CD8-positive, alpha-beta memory T cell (primary cell): ENCODE data around the gene RXRB. TPM values are rescaled to one million over a fixed set of nuclear protein-coding genes. Genes with fewer than 3 reads are reported as not detected.
A peak's percentile ranks its signal among the peaks of the same experiment; 100 is the strongest.

Experiments used
- CTCF ChIA-PET: fragments of 350-600 bp; sonication (Branson Sonifier 250); formaldehyde crosslinking; loops from one replicate; lab custom pipeline; 2021; ENCODE audit warnings: antibody characterized with exemption; lab: Charles Lee
- POLR2A ChIA-PET: fragments of 350-600 bp; sonication (Branson Sonifier 250); formaldehyde crosslinking; loops from one replicate; lab custom pipeline; 2021; ENCODE audit warnings: antibody characterized with exemption; lab: Charles Lee
- DNase-seq, 5 donors: peaks; one replicate each; pipeline versions ENCODE4 v3.0.0 to v3.0.0-alpha.2; 2020 to 2022; ENCODE audit warnings: mixed read lengths in 1 of 5
- H3K27ac ChIP-seq: one replicate; pipeline ENCODE4 v1.7.0; 2013; ENCODE audit warnings: low read depth, mild to moderate bottlenecking, low read length, moderate library complexity
- H3K27me3 ChIP-seq: 2 replicates; pipeline ENCODE4 v1.7.0; 2013; ENCODE audit warnings: low read length, mild to moderate bottlenecking; ENCODE audit not compliant: insufficient read depth, poor library complexity, severe bottlenecking
- H3K36me3 ChIP-seq: 2 replicates; pipeline ENCODE4 v1.7.0; 2013; ENCODE audit warnings: mild to moderate bottlenecking, low read length, moderate library complexity; ENCODE audit not compliant: insufficient read depth
- H3K4me1 ChIP-seq: 2 replicates; pipeline ENCODE4 v1.7.0; 2013; ENCODE audit warnings: mild to moderate bottlenecking, low read length, moderate library complexity; ENCODE audit not compliant: insufficient read depth
- H3K4me3 ChIP-seq: 2 replicates; pipeline ENCODE4 v1.7.0; 2013; ENCODE audit warnings: mild to moderate bottlenecking, low read length
- H3K9me3 ChIP-seq: 2 replicates; pipeline ENCODE4 v1.7.0; 2013; ENCODE audit warnings: mild to moderate bottlenecking, low read length
- H3K27ac Mint-ChIP-seq, 8 donors: one replicate each; pipeline ENCODE4 v1.8.0; 2020 to 2021; ENCODE audit warnings: mixed read lengths in 8 of 8, mild to moderate bottlenecking in 6 of 8, inconsistent platforms in 3 of 8, moderate library complexity in 3 of 8
- H3K27me3 Mint-ChIP-seq, 2 donors: one replicate each; pipeline ENCODE4 v1.8.0; 2020 to 2021; ENCODE audit warnings: mixed read lengths in 2 of 2, mild to moderate bottlenecking in 1 of 2, moderate library complexity in 1 of 2
- H3K36me3 Mint-ChIP-seq, 3 donors: one replicate each; pipeline ENCODE4 v1.8.0; 2020 to 2021; ENCODE audit warnings: mixed read lengths in 3 of 3, inconsistent platforms in 1 of 3, mild to moderate bottlenecking in 1 of 3
- H3K4me1 Mint-ChIP-seq, 3 donors: one replicate each; pipeline ENCODE4 v1.8.0; 2020 to 2021; ENCODE audit warnings: mixed read lengths in 3 of 3, inconsistent platforms in 1 of 3, mild to moderate bottlenecking in 1 of 3
- H3K4me3 Mint-ChIP-seq, 7 donors: one replicate each; pipeline ENCODE4 v1.8.0; 2020 to 2021; ENCODE audit warnings: mixed read lengths in 7 of 7, mild to moderate bottlenecking in 6 of 7, moderate library complexity in 4 of 7, inconsistent platforms in 2 of 7
- H3K9me3 Mint-ChIP-seq, 5 donors: one replicate each; pipeline ENCODE4 v1.8.0; 2020 to 2022; ENCODE audit warnings: mixed read lengths in 5 of 5, mild to moderate bottlenecking in 3 of 5, moderate library complexity in 2 of 5, inconsistent platforms in 1 of 5
- polyA plus RNA-seq: library from polyadenylated mRNA; unstranded; fragments of 300-500 nt; fragmentation: Illumina TruSeq; gene quantifications from one replicate; pipeline ENCODE4 v1.2.3, GENCODE V29; 2021
- total RNA-seq, 2 experiments: library from RNA; stranded (reverse); gene quantifications; one replicate each; pipeline ENCODE4 v1.2.3, GENCODE V29; 2021

Gene RXRB
- total and polyA plus RNA-seq, 3 experiments from 2014 or later: 8.5 to 51.4 (median 47.1) TPM

- no peaks in the 10 kb centered on the region for H3K9me3 ChIP-seq
- no peak for DNase-seq
- no peaks in the 10 kb centered on the region for H3K9me3 Mint-ChIP-seq
- no peak overlapping the region for H3K27ac ChIP-seq
- H3K27me3 ChIP-seq: no peaks in the 10 kb centered on the region
- peaks cover 15% of the 10 kb centered on the region for H3K36me3 ChIP-seq
- H3K27ac Mint-ChIP-seq: peak overlapping the region in 6 of 8 donors; percentile 43 to 97 (median 94)
- peaks cover 43 to 54% (median 44%) of the 10 kb centered on the region in 3 donors for H3K4me1 Mint-ChIP-seq
- peaks cover 43% of the 10 kb centered on the region for H3K4me1 ChIP-seq
- no peak overlapping the region for H3K4me3 ChIP-seq
- H3K4me3 Mint-ChIP-seq: peak overlapping the region in 6 of 7 donors; percentile 11 to 94 (median 90)
- H3K27me3 Mint-ChIP-seq: peaks cover 9 to 21% of the 10 kb centered on the region in 2 donors
- H3K36me3 Mint-ChIP-seq: peaks cover 7 to 42% (median 9%) of the 10 kb centered on the region in 3 donors
- ChIA-PET POLR2A (no interaction called here), CTCF (interaction anchor here (1.2 to 1.7 kb wide), 3 partner anchors 12 to 84 kb away, joined by 3 to 4 read pairs (median 3); no protein-coding TSS in a partner anchor)
Measured at GRCh38 chr6:33209856-33210255, 9.4 kb upstream of the RXRB start.

- CTCF ChIA-PET: interaction anchor here (0.9 to 2.2 kb wide), 6 partner anchors 10 to 224 kb away, joined by 3 to 11 read pairs (median 4); no protein-coding TSS in a partner anchor
- Mint-ChIP-seq H3K9me3 (no peaks in the 10 kb centered on the region), H3K36me3 (peaks cover 8 to 51% (median 9%) of the 10 kb centered on the region in 3 donors), H3K27ac (peak within 1 kb of the TSS; percentile 85 to 99 (median 97)), H3K4me1 (peaks cover 46 to 57% (median 49%) of the 10 kb centered on the region in 3 donors), H3K4me3 (peak within 1 kb of the TSS; percentile 81 to 95 (median 90)), H3K27me3 (peaks cover 4 to 9% of the 10 kb centered on the region in 2 donors)
- peaks cover 17% of the 10 kb centered on the region for H3K36me3 ChIP-seq
- POLR2A ChIA-PET: interaction anchor here (0.6 to 1.9 kb wide), 10 partner anchors 9 to 240 kb away, joined by 3 to 12 read pairs (median 4); partner anchors contain the start of genes B3GALT4 and BRD2
- no peaks in the 10 kb centered on the region for H3K27me3 ChIP-seq
- H3K9me3 ChIP-seq: no peaks in the 10 kb centered on the region
- peak within 1 kb of the TSS; percentile 77 for H3K4me3 ChIP-seq
- H3K27ac ChIP-seq: peak within 1 kb of the TSS; percentile 95
- peak; percentile 86 to 92 (median 87) for DNase-seq
- H3K4me1 ChIP-seq: peaks cover 48% of the 10 kb centered on the region
Measured at GRCh38 chr6:33208091-33208967, 7.9 kb upstream of the RXRB start, which contains the start of gene RING1. Gene RING1, plus strand, starts transcription at chr6:33208500. Its CDS starts 323 bp downstream, at chr6:33208823.

DNA sequence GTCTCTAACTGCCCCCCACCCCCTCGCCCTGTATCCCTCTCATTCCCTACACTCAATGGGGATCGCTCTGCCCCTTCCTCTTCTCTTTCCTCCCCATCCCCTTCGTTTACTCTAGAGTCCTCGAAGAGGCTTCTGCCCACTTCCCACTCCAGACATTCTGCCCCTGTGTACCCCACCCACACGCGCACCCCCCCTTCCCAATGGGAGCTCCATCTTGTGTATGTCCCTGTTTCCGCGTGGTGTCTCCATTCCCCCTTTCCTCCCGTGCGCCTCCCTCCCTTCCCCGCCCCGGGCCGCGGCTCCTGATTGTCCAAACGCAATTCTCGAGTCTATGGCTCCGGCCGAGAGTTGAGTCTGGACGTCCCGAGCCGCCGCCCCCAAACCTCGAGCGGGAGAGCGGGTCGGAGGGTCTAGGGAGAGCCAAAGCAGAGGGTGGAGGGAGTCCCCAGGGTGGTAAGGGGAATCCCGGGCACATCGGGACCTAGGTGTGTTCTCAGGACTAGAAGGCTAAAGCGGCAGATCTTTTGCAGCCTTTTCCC is 7.2 kb upstream of the RXRB start:
- ChIA-PET POLR2A (interaction anchor here (0.6 to 1.9 kb wide), 6 partner anchors 8 to 240 kb away, joined by 3 to 12 read pairs (median 5); partner anchors contain the start of gene BRD2), CTCF (interaction anchor here (0.9 to 2.2 kb wide), 2 partner anchors 41 to 223 kb away, joined by 3 to 11 read pairs; no protein-coding TSS in a partner anchor)
- Histone ChIP-seq H3K27me3 (no peaks in the 10 kb centered on the region), H3K9me3 (no peaks in the 10 kb centered on the region), H3K4me1 (peaks cover 47% of the 10 kb centered on the region), H3K36me3 (peaks cover 24% of the 10 kb centered on the region), H3K4me3 (peak overlapping the region; percentile 77), H3K27ac (peak overlapping the region; percentile 95)
- Mint-ChIP-seq H3K27ac (peak overlapping the region; percentile 80 to 99 (median 90)), H3K27me3 (peaks cover 1 to 2% of the 10 kb centered on the region in 2 donors), H3K36me3 (peaks cover 15 to 57% (median 16%) of the 10 kb centered on the region in 3 donors), H3K4me3 (peak overlapping the region; percentile 81 to 95 (median 90)), H3K9me3 (no peaks in the 10 kb centered on the region), H3K4me1 (peaks cover 46 to 57% (median 49%) of the 10 kb centered on the region in 3 donors)
- peak in 3 of 5 donors; percentile 18 to 36 (median 33) for DNase-seq

- DNase-seq: no peak
- H3K27ac ChIP-seq: peak overlapping the region; percentile 95
- Mint-ChIP-seq H3K4me1 (peaks cover 50 to 60% (median 51%) of the 10 kb centered on the region in 3 donors), H3K4me3 (peak overlapping the region; percentile 76 to 99 (median 94)), H3K27ac (peak overlapping the region in 1 of 8 donors; percentile 90), H3K9me3 (no peaks in the 10 kb centered on the region), H3K27me3 (no peaks in the 10 kb centered on the region), H3K36me3 (peaks cover 16 to 58% (median 19%) of the 10 kb centered on the region in 3 donors)
- H3K36me3 ChIP-seq: peaks cover 30% of the 10 kb centered on the region
- H3K9me3 ChIP-seq: no peaks in the 10 kb centered on the region
- POLR2A ChIA-PET: interaction anchor here (1.4 to 1.9 kb wide), 2 partner anchors 42 to 239 kb away, joined by 6 to 12 read pairs; partner anchors contain the start of gene BRD2
- peaks cover 49% of the 10 kb centered on the region for H3K4me1 ChIP-seq
- H3K27me3 ChIP-seq: no peaks in the 10 kb centered on the region
- CTCF ChIA-PET: interaction anchor here (2.2 kb wide), 1 partner anchor 41 kb away, joined by 11 read pairs; no protein-coding TSS in a partner anchor
- H3K4me3 ChIP-seq: no peak overlapping the region
Measured at GRCh38 chr6:33206864-33207551, 6.5 kb upstream of the RXRB start.

DNA sequence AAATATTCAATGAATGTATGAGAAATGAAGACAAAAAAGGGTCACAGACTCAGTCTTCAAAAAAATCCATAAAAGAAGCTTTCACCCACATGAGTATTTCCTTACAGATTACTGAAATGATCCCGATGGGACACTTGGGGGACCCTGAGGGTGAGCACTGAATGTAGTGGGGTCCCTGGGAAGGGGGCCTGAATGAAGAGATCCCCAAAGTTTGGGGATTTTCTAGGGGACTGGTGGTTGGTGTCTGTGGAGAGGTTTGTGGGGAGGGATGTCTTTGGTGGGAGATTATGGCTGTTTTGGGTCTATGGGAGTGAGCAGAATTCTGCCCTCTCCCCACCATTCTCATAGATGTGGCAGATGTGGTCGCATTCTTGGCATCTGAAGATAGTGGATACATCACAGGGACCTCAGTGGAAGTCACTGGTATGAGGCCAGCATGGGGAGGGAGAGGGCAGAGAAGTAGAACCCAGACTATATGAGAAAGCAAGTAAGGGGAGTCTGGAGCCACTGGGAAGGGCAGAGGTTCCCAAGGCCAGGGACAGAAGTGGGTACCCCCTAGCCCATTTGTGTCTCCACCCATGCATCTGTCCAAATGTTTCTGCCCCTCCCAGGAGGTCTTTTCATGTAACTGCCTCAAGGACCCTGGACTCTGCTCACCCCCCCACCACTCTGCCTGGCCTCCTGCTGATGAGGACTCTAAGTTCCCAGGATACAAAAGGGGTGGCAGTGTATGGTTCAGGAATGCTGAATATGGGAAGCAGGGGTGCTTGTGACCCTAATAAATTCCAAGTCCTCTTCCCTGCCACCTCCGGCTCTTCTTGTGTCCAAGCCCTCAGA is 5.8 kb upstream of the RXRB start:
- Mint-ChIP-seq H3K36me3 (peaks cover 16 to 61% (median 19%) of the 10 kb centered on the region in 3 donors), H3K4me3 (peak overlapping the region; percentile 76 to 99 (median 94)), H3K9me3 (no peaks in the 10 kb centered on the region), H3K27me3 (no peaks in the 10 kb centered on the region), H3K27ac (peak overlapping the region; percentile 22 to 96 (median 84)), H3K4me1 (peaks cover 57 to 68% (median 59%) of the 10 kb centered on the region in 3 donors)
- POLR2A ChIA-PET: no interaction called here
- Histone ChIP-seq H3K36me3 (peaks cover 34% of the 10 kb centered on the region), H3K4me1 (peaks cover 57% of the 10 kb centered on the region), H3K4me3 (no peak overlapping the region), H3K27ac (no peak overlapping the region), H3K9me3 (no peaks in the 10 kb centered on the region), H3K27me3 (no peaks in the 10 kb centered on the region)
- no peak for DNase-seq
- CTCF ChIA-PET: no interaction called here

GRCh38 chr6:33205191-33206026 is 4.9 kb upstream of the RXRB start:
- peaks cover 14 to 63% (median 16%) of the 10 kb centered on the region in 3 donors for H3K36me3 Mint-ChIP-seq
- H3K4me3 Mint-ChIP-seq: peak overlapping the region; percentile 90 to 99 (median 94)
- H3K4me1 Mint-ChIP-seq: peaks cover 64 to 76% (median 67%) of the 10 kb centered on the region in 3 donors
- Histone ChIP-seq H3K4me3 (peak overlapping the region; percentile 83), H3K4me1 (peaks cover 59% of the 10 kb centered on the region), H3K27me3 (no peaks in the 10 kb centered on the region), H3K27ac (peak overlapping the region; percentile 60), H3K9me3 (no peaks in the 10 kb centered on the region), H3K36me3 (peaks cover 28% of the 10 kb centered on the region)
- peak in 1 of 5 donors; percentile 36 for DNase-seq
- ChIA-PET POLR2A (interaction anchor here (0.6 to 1.6 kb wide), 4 partner anchors 22 to 193 kb away, joined by 3 to 4 read pairs (median 4); no protein-coding TSS in a partner anchor), CTCF (interaction anchor here (1.4 to 1.7 kb wide), 2 partner anchors 43 to 191 kb away, joined by 4 read pairs; no protein-coding TSS in a partner anchor)
- H3K27me3 Mint-ChIP-seq: no peaks in the 10 kb centered on the region
- H3K9me3 Mint-ChIP-seq: no peaks in the 10 kb centered on the region
- H3K27ac Mint-ChIP-seq: peak overlapping the region; percentile 77 to 96 (median 91)
